ENCODE results near the gene LRP1B.
"Not testable (repeated sequence)": the region's sequence is repeated elsewhere in the genome, so short reads cannot be mapped to it uniquely, and the experiment has no call there.

LRP1B gene

GRCh38 chr2:140436936-140437335 lies 1693.9 kb downstream of the LRP1B start:
- Histone ChIP-seq H2AFZ (ENCODE audit: low read depth) (no peak overlapping the region), H3K27ac (no peak overlapping the region), H3K79me2 (ENCODE audit: insufficient read depth, low read depth) (no peaks in the 10 kb centered on the region), H3K4me1 (ENCODE audit: low read depth, poor library complexity, severe bottlenecking) (no peaks in the 10 kb centered on the region), H3K36me3 (ENCODE audit: insufficient read depth) (no peaks in the 10 kb centered on the region), H3K4me3 (IDR thresholded peaks at IDR 0.05; ENCODE audit: insufficient read depth, low read depth, low read length) (no peak overlapping the region), H3K4me2 (no peak overlapping the region), H3K27me3 (ENCODE audit: insufficient read depth, low read depth) (no peaks in the 10 kb centered on the region), H4K20me1 (ENCODE audit: insufficient read depth) (no peaks in the 10 kb centered on the region), H3K9ac (no peak overlapping the region)
- TF ChIP-seq, protein P1, sequence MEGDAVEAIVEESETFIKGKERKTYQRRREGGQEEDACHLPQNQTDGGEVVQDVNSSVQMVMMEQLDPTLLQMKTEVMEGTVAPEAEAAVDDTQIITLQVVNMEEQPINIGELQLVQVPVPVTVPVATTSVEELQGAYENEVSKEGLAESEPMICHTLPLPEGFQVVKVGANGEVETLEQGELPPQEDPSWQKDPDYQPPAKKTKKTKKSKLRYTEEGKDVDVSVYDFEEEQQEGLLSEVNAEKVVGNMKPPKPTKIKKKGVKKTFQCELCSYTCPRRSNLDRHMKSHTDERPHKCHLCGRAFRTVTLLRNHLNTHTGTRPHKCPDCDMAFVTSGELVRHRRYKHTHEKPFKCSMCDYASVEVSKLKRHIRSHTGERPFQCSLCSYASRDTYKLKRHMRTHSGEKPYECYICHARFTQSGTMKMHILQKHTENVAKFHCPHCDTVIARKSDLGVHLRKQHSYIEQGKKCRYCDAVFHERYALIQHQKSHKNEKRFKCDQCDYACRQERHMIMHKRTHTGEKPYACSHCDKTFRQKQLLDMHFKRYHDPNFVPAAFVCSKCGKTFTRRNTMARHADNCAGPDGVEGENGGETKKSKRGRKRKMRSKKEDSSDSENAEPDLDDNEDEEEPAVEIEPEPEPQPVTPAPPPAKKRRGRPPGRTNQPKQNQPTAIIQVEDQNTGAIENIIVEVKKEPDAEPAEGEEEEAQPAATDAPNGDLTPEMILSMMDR (conservative IDR thresholded peaks at IDR 0.05; ENCODE audit: low read depth, low read length): no peak

- not testable (repeated sequence) for H3K4me3 ChIP-seq (IDR thresholded peaks at IDR 0.05; ENCODE audit: insufficient read depth, low read depth, low read length); H3K36me3 ChIP-seq (ENCODE audit: insufficient read depth); H3K27me3 ChIP-seq (ENCODE audit: insufficient read depth, low read depth); H3K79me2 ChIP-seq (ENCODE audit: insufficient read depth, low read depth); H3K27ac ChIP-seq; H3K4me2 ChIP-seq; H3K4me1 ChIP-seq (ENCODE audit: low read depth, poor library complexity, severe bottlenecking); H3K9ac ChIP-seq; H4K20me1 ChIP-seq (ENCODE audit: insufficient read depth); H2AFZ ChIP-seq (ENCODE audit: low read depth)
Observed at GRCh38 chr2:140427033-140427432, 1703.8 kb downstream of the LRP1B start.

DNA sequence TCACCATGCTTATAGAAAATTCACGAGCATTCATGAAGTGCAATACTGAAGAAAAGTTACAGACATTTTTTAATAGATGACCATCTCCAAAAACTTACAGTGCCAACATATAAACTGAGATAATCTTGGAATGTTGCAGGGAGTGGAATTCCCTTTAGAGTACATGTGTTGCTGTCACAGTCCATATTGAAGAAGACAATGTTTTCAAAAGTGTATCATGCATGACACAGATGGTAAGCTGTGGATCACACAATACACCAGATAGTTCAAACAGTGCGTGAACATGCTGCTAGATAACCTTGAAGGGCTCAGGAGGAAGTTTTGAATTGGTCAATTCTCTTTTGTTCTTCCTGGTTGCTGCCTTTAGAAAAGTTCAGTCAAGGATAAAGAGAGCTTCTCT lies 1706.3 kb downstream of the LRP1B start:
- Histone ChIP-seq H3K27me3 (ENCODE audit: insufficient read depth, low read depth) (no peaks in the 10 kb centered on the region), H3K79me2 (ENCODE audit: insufficient read depth, low read depth) (no peaks in the 10 kb centered on the region), H3K4me3 (IDR thresholded peaks at IDR 0.05; ENCODE audit: insufficient read depth, low read depth, low read length) (no peak overlapping the region), H4K20me1 (ENCODE audit: insufficient read depth) (no peaks in the 10 kb centered on the region), H3K9ac (no peak overlapping the region), H3K36me3 (ENCODE audit: insufficient read depth) (no peaks in the 10 kb centered on the region), H2AFZ (ENCODE audit: low read depth) (no peak overlapping the region), H3K4me2 (no peak overlapping the region), H3K4me1 (ENCODE audit: low read depth, poor library complexity, severe bottlenecking) (peaks cover 18% of the 10 kb centered on the region), H3K27ac (no peak overlapping the region)
- TF ChIP-seq, protein P1 (conservative IDR thresholded peaks at IDR 0.05; ENCODE audit: low read depth, low read length): no peak

DNA sequence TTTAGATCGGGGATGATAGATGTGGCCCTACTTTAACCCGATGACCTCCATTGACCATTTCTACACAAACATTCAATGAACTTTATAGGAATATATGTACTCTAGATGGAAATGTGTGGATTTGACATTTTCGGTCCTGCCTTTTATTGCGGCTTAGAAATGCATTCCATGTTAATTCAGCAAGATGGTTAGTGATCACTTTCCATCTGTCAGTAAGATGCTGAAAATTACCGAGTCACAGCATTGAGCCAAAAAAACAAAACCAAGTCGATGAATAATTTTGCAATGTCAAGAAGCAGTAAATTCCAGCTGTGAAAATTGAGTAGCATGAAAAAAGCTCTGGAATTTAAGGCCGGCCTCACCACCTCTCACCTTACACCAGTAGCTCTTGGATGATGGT lies 1708.1 kb downstream of the LRP1B start:
- Histone ChIP-seq H3K79me2 (ENCODE audit: insufficient read depth, low read depth) (no peaks in the 10 kb centered on the region), H2AFZ (ENCODE audit: low read depth) (no peak overlapping the region), H4K20me1 (ENCODE audit: insufficient read depth) (no peaks in the 10 kb centered on the region), H3K9ac (no peak overlapping the region), H3K4me1 (ENCODE audit: low read depth, poor library complexity, severe bottlenecking) (peaks cover 34% of the 10 kb centered on the region), H3K27ac (no peak overlapping the region), H3K4me2 (no peak overlapping the region), H3K27me3 (ENCODE audit: insufficient read depth, low read depth) (no peaks in the 10 kb centered on the region), H3K4me3 (IDR thresholded peaks at IDR 0.05; ENCODE audit: insufficient read depth, low read depth, low read length) (no peak overlapping the region), H3K36me3 (ENCODE audit: insufficient read depth) (no peaks in the 10 kb centered on the region)
- TF ChIP-seq, protein P1 (conservative IDR thresholded peaks at IDR 0.05; ENCODE audit: low read depth, low read length): no peak

- TF ChIP-seq, protein P1 (conservative IDR thresholded peaks at IDR 0.05; ENCODE audit: low read depth, low read length): no peak
- Histone ChIP-seq H3K79me2 (ENCODE audit: insufficient read depth, low read depth) (no peaks in the 10 kb centered on the region), H3K9ac (peak overlapping the region; percentile 76), H3K4me1 (ENCODE audit: low read depth, poor library complexity, severe bottlenecking) (peaks cover 48% of the 10 kb centered on the region), H3K27ac (peak overlapping the region; percentile 99), H3K4me2 (peak overlapping the region; percentile 68), H3K4me3 (IDR thresholded peaks at IDR 0.05; ENCODE audit: insufficient read depth, low read depth, low read length) (no peak overlapping the region), H2AFZ (ENCODE audit: low read depth) (peak overlapping the region; percentile 76), H3K27me3 (ENCODE audit: insufficient read depth, low read depth) (no peaks in the 10 kb centered on the region), H4K20me1 (ENCODE audit: insufficient read depth) (no peaks in the 10 kb centered on the region), H3K36me3 (ENCODE audit: insufficient read depth) (no peaks in the 10 kb centered on the region)
Observed at GRCh38 chr2:140417504-140417903, 1713.3 kb downstream of the LRP1B start.

Data from KMS-11 (cell line).